K562 (cell line): ENCODE measurements around the gene PDZRN4. TPM values are rescaled to one million over a fixed set of nuclear protein-coding genes. Genes with fewer than 3 reads are reported as not detected.

Source experiments
- ATAC-seq: fragments of 200-7000 bp; cut with Tn5 transposase; 3 replicates; pipeline ENCODE4 v1.9.1; 2020; ENCODE audit warnings: moderate library complexity
- BruUV-seq: library from RNA; stranded (reverse); fragments of 400-500 nt; replicated peaks from 2 replicates; lab custom pipeline; 2021; lab: Mats Ljungman, UMichigan
- CTCF ChIA-PET: fragments of 300-600 bp; formaldehyde crosslinking; extraction: SDS; loops from one replicate; lab custom pipeline; 2021; ENCODE audit warnings: low intra/inter-chr PET ratio; lab: Yijun Ruan, JAX
- POLR2A ChIA-PET: fragments of 300-600, 350-650 bp; sonication (Branson Sonifier 250); formaldehyde crosslinking; extraction: SDS; loops from one replicate; lab custom pipeline; 2021; ENCODE audit warnings: antibody characterized with exemption, inconsistent platforms; lab: Yijun Ruan, JAX
- DNase-seq, 4 experiments: peaks; one replicate each; pipeline versions ENCODE4 v3.0.0 to v3.0.0-alpha.2; 2011 to 2018; ENCODE audit warnings: low spot score in 3 of 4, mixed read lengths in 3 of 4; ENCODE audit errors: extremely low read depth in 1 of 4
- FAIRE-seq: peaks from 2 replicates; lab custom pipeline; 2011; peaks lifted over from hg19 to GRCh38; lab: Jason Lieb, UNC
- H2AFZ ChIP-seq: 2 replicates; pipeline ENCODE4 v1.6.0; 2011; ENCODE audit warnings: low read depth, low read length, control low read depth, inconsistent platforms
- H3K27ac ChIP-seq: fragments of 200-600 bp; 3 replicates; pipeline ENCODE4 v1.8.0; 2011; ENCODE audit warnings: low read depth, mild to moderate bottlenecking, control low read depth, inconsistent platforms, low read length, moderate library complexity, mixed read lengths; ENCODE audit errors: extremely low read depth
- H3K27me3 ChIP-seq, 2 experiments: fragments of 300-600 bp in 1 of 2; 2 replicates in 1 of 2; 3 replicates in 1 of 2; pipeline versions ENCODE4 v1.6.0 to v1.8.0; 2011; ENCODE audit warnings: inconsistent platforms in 2 of 2, low read length in 2 of 2, mild to moderate bottlenecking in 1 of 2, mixed read lengths in 1 of 2, moderate library complexity in 1 of 2; ENCODE audit not compliant: control insufficient read depth in 2 of 2, insufficient read depth in 2 of 2
- H3K36me3 ChIP-seq: fragments of 300-600 bp; 3 replicates; pipeline ENCODE4 v1.8.0; 2011; ENCODE audit warnings: mild to moderate bottlenecking, low read length, inconsistent platforms; ENCODE audit not compliant: control insufficient read depth, insufficient read depth
- H3K4me1 ChIP-seq, 2 experiments: fragments of 200-600 bp in 1 of 2; replicated peaks in 1 of 2; 2 replicates in 1 of 2; 3 replicates in 1 of 2; pipeline versions ENCODE4 v1.5.1 to v1.8.0; 2011; ENCODE audit warnings: inconsistent platforms in 2 of 2, low read length in 2 of 2, mild to moderate bottlenecking in 1 of 2, mixed read lengths in 1 of 2, moderate library complexity in 1 of 2; ENCODE audit not compliant: control insufficient read depth in 2 of 2, insufficient read depth in 2 of 2
- H3K4me2 ChIP-seq: 2 replicates; pipeline ENCODE4 v1.6.1; 2011; ENCODE audit warnings: low read length, control low read depth, inconsistent platforms, mixed read lengths; ENCODE audit not compliant: insufficient read depth
- H3K4me3 ChIP-seq: fragments of 200-600 bp; sonication (generic), shearing (Covaris generic); 2 replicates; pipeline ENCODE4 v1.5.1; 2016; ENCODE audit warnings: control low read depth, inconsistent platforms
- H3K79me2 ChIP-seq: fragments of 200-600 bp; 3 replicates; pipeline ENCODE4 v1.8.0; 2011; ENCODE audit warnings: low read length, inconsistent platforms; ENCODE audit not compliant: control insufficient read depth, insufficient read depth
- H3K9ac ChIP-seq, 2 experiments: 2 replicates each; pipeline versions ENCODE4 v1.6.0 to v1.6.1; 2011; ENCODE audit warnings: low read depth in 2 of 2, low read length in 2 of 2, control low read depth in 1 of 2, inconsistent platforms in 1 of 2, mild to moderate bottlenecking in 1 of 2, mixed read lengths in 1 of 2; ENCODE audit not compliant: insufficient read depth in 1 of 2
- H3K9me1 ChIP-seq: one replicate; pipeline ENCODE4 v1.6.0; 2011; ENCODE audit warnings: inconsistent platforms, mild to moderate bottlenecking, low read length, moderate library complexity; ENCODE audit not compliant: control insufficient read depth, insufficient read depth
- H3K9me3 ChIP-seq: replicated peaks from 2 replicates; pipeline ENCODE4 v1.5.1; 2011; ENCODE audit warnings: low read depth, low read length, inconsistent platforms; ENCODE audit not compliant: control insufficient read depth, insufficient read depth
- H4K20me1 ChIP-seq: replicated peaks from 2 replicates; pipeline ENCODE4 v1.6.1; 2011; ENCODE audit warnings: low read length, inconsistent platforms, mixed read lengths; ENCODE audit not compliant: control insufficient read depth, insufficient read depth
- CCNT2 ChIP-seq: IDR thresholded peaks from 2 replicates; pipeline ENCODE4 v1.6.1; 2011; ENCODE audit warnings: borderline replicate concordance, low read depth, mild to moderate bottlenecking, moderate library complexity, mixed read lengths, low read length; ENCODE audit not compliant: insufficient read length; ENCODE audit errors: extremely low read depth
- CREB3L1 ChIP-seq: fragments of 450-650 bp; IDR thresholded peaks from 2 replicates; pipeline ENCODE4 v1.6.1; 2014; ENCODE audit warnings: low read depth, mild to moderate bottlenecking, moderate library complexity, borderline replicate concordance
- FOXM1 ChIP-seq, 2 experiments: fragments of 450-650 bp in 1 of 2; sonication (generic) in 1 of 2; formaldehyde crosslinking in 1 of 2; IDR thresholded peaks; 2 replicates each; pipeline versions ENCODE4 v1.6.1 to v1.9.0; 2017 to 2022; ENCODE audit warnings: low read depth in 2 of 2, mild to moderate bottlenecking in 2 of 2, missing genetic modification reagents in 1 of 2, moderate library complexity in 1 of 2
- IRF9 ChIP-seq: fragments of 450-650 bp; IDR thresholded peaks from 2 replicates; pipeline ENCODE4 v1.6.1; 2016; ENCODE audit warnings: missing biosample characterization, missing genetic modification characterization
- KLF10 ChIP-seq: fragments of 250-450 bp; sonication (Bioruptor Pico); IDR thresholded peaks from 2 replicates; pipeline ENCODE4 v1.6.1; 2021; ENCODE audit warnings: matching md5 sums
- NR2C1 ChIP-seq, 2 experiments: fragments of 450-650 bp; IDR thresholded peaks; 2 replicates each; pipeline ENCODE4 v1.6.1; 2017; ENCODE audit warnings: mild to moderate bottlenecking in 2 of 2, antibody characterized with exemption in 1 of 2, inconsistent platforms in 1 of 2, missing compliant biosample characterization in 1 of 2, missing genetic modification characterization in 1 of 2
- POLR2H ChIP-seq: IDR thresholded peaks from 2 replicates; pipeline ENCODE4 v1.6.1; 2016; ENCODE audit warnings: missing genetic modification characterization, low read depth, mild to moderate bottlenecking, control low read depth, missing compliant biosample characterization, moderate library complexity
- PRPF4 ChIP-seq: fragments of 200-400 bp; formaldehyde crosslinking; IDR thresholded peaks from one replicate; pipeline ENCODE4 v1.6.1; 2017; ENCODE audit warnings: low read length, low read depth, mild to moderate bottlenecking; ENCODE audit not compliant: insufficient read depth, poor library complexity, severe bottlenecking
- RBM17 ChIP-seq: fragments of 200-400 bp; formaldehyde crosslinking; IDR thresholded peaks from 2 replicates; pipeline ENCODE4 v1.6.1; 2017; ENCODE audit warnings: low read depth, mild to moderate bottlenecking, low read length, borderline replicate concordance
- WHSC1 ChIP-seq: IDR thresholded peaks from one replicate; pipeline ENCODE4 v1.6.1; 2012; ENCODE audit warnings: low read length, control low read depth, inconsistent platforms
- ZFP1 ChIP-seq: fragments of 450-650 bp; formaldehyde crosslinking; IDR thresholded peaks from 2 replicates; pipeline ENCODE4 v1.4.0; 2020; ENCODE audit warnings: mild to moderate bottlenecking, mixed read lengths
- ZKSCAN1 ChIP-seq: fragments of 150-350 bp; IDR thresholded peaks from 2 replicates; pipeline ENCODE4 v1.6.1; 2016; ENCODE audit warnings: low read depth, low read length
- ZNF324 ChIP-seq: fragments of 250-450 bp; sonication (Bioruptor Pico); IDR thresholded peaks from 2 replicates; pipeline ENCODE4 v1.4.0; 2020; ENCODE audit warnings: mild to moderate bottlenecking
- ZNF436 ChIP-seq: fragments of 250-450, 450-650 bp; sonication (Bioruptor Pico); formaldehyde crosslinking; IDR thresholded peaks from 2 replicates; pipeline ENCODE4 v1.7.0; 2020; ENCODE audit warnings: mild to moderate bottlenecking
- ZNF655 ChIP-seq: fragments of 250-450 bp; sonication (Bioruptor Pico); IDR thresholded peaks from 2 replicates; pipeline ENCODE4 v1.5.0; 2021
- ZNF699 ChIP-seq: fragments of 250-450 bp; sonication (Bioruptor Pico); IDR thresholded peaks from 2 replicates; pipeline ENCODE4 v1.8.0; 2021; ENCODE audit warnings: mild to moderate bottlenecking, moderate library complexity; ENCODE audit not compliant: insufficient replicate concordance
- WGBS: fragments of 100-300 bp; shearing (Covaris generic); methylation state at CpG from one replicate; pipeline ENCODE4 v1.1.6; 2016; ENCODE audit warnings: low coverage, mixed read lengths; ENCODE audit not compliant: insufficient coverage; ENCODE audit errors: missing lambda C conversion rate; 5-methylcytosine and 5-hydroxymethylcytosine counted together
- in situ Hi-C: fragments of 300-500 bp; cut with MboI; formaldehyde crosslinking; loops from 4 replicates; pipeline ENCODE4 v1.15.0; 2018; ENCODE audit warnings: inconsistent platforms, mixed read lengths
- intact Hi-C: fragments of 100-400 bp; cut with micrococcal nuclease; formaldehyde crosslinking; loops from 2 replicates; pipeline ENCODE4 v1.14.2; 2022
- polyA plus RNA-seq, 8 experiments: library from polyadenylated mRNA; depleted of rRNA in 4 of 8; stranded (reverse) in 5 of 8; unstranded in 3 of 8; fragments of >200 nt; fragmentation: Nextera tagmentation in 2 of 8; fragmentation: Illumina TruSeq in 1 of 8; extraction: Ambion mirVana in 2 of 8; extraction: Trizol in 1 of 8; gene quantifications; 2 replicates each; pipeline versions ENCODE4 v1.2.1 to v1.2.3, GENCODE V29; 2011 to 2014; ENCODE audit warnings: inconsistent platforms in 1 of 8, missing spikeins in 1 of 8
- total RNA-seq, 7 experiments: library from RNA; depleted of rRNA in 6 of 7; stranded (reverse); fragments of >200 nt in 6 of 7; fragmentation: Illumina TruSeq in 2 of 7; extraction: Trizol in 2 of 7; gene quantifications; 2 replicates each; pipeline versions ENCODE4 v1.2.1 to v1.2.3, GENCODE V29; 2011 to 2021; ENCODE audit warnings: low replicate concordance in 1 of 7
- TF ChIP-seq, protein P1 (sequence below): IDR thresholded peaks from 3 replicates; pipeline ENCODE4 v1.6.1; 2011; ENCODE audit warnings: borderline replicate concordance, mild to moderate bottlenecking; ENCODE audit not compliant: insufficient read length, insufficient read depth

The PDZRN4 gene
- total and polyA plus RNA-seq, 9 of the 15 experiments (the other 6 are each of a cell fraction or from before 2014, with no cell fraction given) = not detected

DNA sequence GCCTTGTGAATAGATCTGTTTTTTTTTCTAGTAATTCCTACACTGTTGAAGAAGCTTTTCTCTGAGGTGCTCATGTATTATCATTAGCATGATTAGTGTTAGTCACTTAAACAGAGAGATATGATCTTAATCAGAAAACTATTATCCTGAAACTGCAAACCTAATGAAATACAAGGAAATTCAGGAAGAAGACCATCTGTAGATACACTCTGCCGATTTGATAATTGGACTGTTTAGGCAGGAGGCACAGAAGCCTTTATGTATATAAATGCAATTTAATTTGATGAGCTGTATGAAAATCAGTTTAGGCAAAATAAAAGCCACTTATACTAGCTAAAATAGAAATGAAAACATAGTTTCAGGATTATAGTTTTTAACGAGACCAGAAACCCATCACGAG is 23.3 kb downstream of the PDZRN4 start:
- no peak for TF ChIP-seq ZFP1 (CRISPR knock-in tag)
- no peak for TF ChIP-seq ZNF699 (CRISPR knock-in tag)
- TF ChIP-seq POLR2H (tag) = no peak
- TF ChIP-seq CCNT2 = no peak
- no peak for TF ChIP-seq NR2C1 (IDR thresholded peaks at IDR 0.05)
- no peak for TF ChIP-seq NR2C1 (tag; IDR thresholded peaks at IDR 0.05)
- no peak for TF ChIP-seq RBM17
- TF ChIP-seq ZNF655 = no peak
- TF ChIP-seq, protein P1, sequence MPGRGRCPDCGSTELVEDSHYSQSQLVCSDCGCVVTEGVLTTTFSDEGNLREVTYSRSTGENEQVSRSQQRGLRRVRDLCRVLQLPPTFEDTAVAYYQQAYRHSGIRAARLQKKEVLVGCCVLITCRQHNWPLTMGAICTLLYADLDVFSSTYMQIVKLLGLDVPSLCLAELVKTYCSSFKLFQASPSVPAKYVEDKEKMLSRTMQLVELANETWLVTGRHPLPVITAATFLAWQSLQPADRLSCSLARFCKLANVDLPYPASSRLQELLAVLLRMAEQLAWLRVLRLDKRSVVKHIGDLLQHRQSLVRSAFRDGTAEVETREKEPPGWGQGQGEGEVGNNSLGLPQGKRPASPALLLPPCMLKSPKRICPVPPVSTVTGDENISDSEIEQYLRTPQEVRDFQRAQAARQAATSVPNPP = no peak
- no peak for TF ChIP-seq ZKSCAN1
- no peak for TF ChIP-seq ZNF324 (CRISPR knock-in tag)
- TF ChIP-seq KLF10 (CRISPR knock-in tag) = no peak
- TF ChIP-seq IRF9 (tag) = no peak
- no peak for TF ChIP-seq WHSC1
- TF ChIP-seq CREB3L1 = no peak
- no peak for TF ChIP-seq FOXM1 (IDR thresholded peaks at IDR 0.05; ENCODE audit: low read depth)
- no peak for TF ChIP-seq FOXM1 (CRISPR knock-in tag; IDR thresholded peaks at IDR 0.05; ENCODE audit: low read depth)
- no peak for TF ChIP-seq ZNF436 (CRISPR knock-in tag)
- no peak for TF ChIP-seq PRPF4
- Histone ChIP-seq H3K9me1 (no peaks in the 10 kb centered on the region), H3K4me2 (no peak overlapping the region), H3K27ac (no peak overlapping the region), H3K36me3 (no peaks in the 10 kb centered on the region), H3K4me1 (no peaks in the 10 kb centered on the region), H3K79me2 (no peaks in the 10 kb centered on the region), H4K20me1 (no peaks in the 10 kb centered on the region), H3K9ac (no peak overlapping the region), H2AFZ (no peak overlapping the region), H3K27me3 (no peaks in the 10 kb centered on the region), H3K4me3 (no peak overlapping the region), H3K9me3 (no peaks in the 10 kb centered on the region)
- CTCF ChIA-PET = no interaction called here
- in situ Hi-C loops = no loop called here
- no peak for ATAC-seq
- FAIRE-seq = no peak
- POLR2A ChIA-PET = no interaction called here
- 5% methylated on average over 3 of the region's 3 CpGs for WGBS
- no TSS peak for BruUV-seq
- intact Hi-C loops = no loop called here
- no peak for DNase-seq
